Measurements from ENCODE around the gene SKAP1. TPM values are rescaled to one million over a fixed set of nuclear protein-coding genes. Genes with fewer than 3 reads are reported as not detected.

The SKAP1 gene
- total and polyA plus RNA-seq, 2 of the 13 experiments (the other 11 are each of a cell fraction or from before 2014, with no cell fraction given), result 0.21 TPM; not detected in 1

GRCh38 chr17:48229936-48230335, 200.1 kb downstream of the SKAP1 start:
- no peaks in the 10 kb centered on the region for H4K20me1 ChIP-seq (ENCODE audit: insufficient read depth, low read length)
- ATAC-seq (no peak), DNase-seq (ENCODE audit: low spot score) (no peak), FAIRE-seq (no peak)
- H3K36me3 ChIP-seq (replicated peaks in 1 of 2; ENCODE audit: control insufficient read depth in 1 of 2, insufficient read depth in 2 of 2, low read length in 2 of 2), result no peaks in the 10 kb centered on the region
- H3K27ac ChIP-seq (ENCODE audit: extremely low read length, insufficient read depth, low read length), result no peak overlapping the region
- POLR2A ChIA-PET, result no interaction called here
- H3K27me3 ChIP-seq (ENCODE audit: control insufficient read depth in 1 of 2, insufficient read depth in 2 of 2, low read length in 2 of 2), result no peaks in the 10 kb centered on the region
- BruUV-seq (replicated peaks), result no TSS peak
- no peaks in the 10 kb centered on the region for H3K79me2 ChIP-seq (ENCODE audit: insufficient read depth, low read length)
- WGBS (ENCODE audit: low lambda C conversion rate), result 0% methylated on average over 1 of the region's 1 CpG
- no peaks in the 10 kb centered on the region for H3K4me1 ChIP-seq (ENCODE audit: insufficient read depth, low read length)
- H3K4me3 ChIP-seq (replicated peaks in 1 of 3; ENCODE audit: insufficient read depth in 1 of 3, low read depth in 2 of 3, low read length in 3 of 3), result no peak overlapping the region
- in situ Hi-C loops (cut with HindIII; ENCODE audit: extremely low pct_ligation_motif_present, low pct_unique_long_range_greater_than_20kb) (no loop called here), intact Hi-C loops (cut with micrococcal nuclease; ENCODE audit: unreplicated experiment) (no loop called here)
- no peaks in the 10 kb centered on the region for H3K9me3 ChIP-seq (ENCODE audit: low read length)
- H3K4me2 ChIP-seq (ENCODE audit: low read depth, low read length), result no peak overlapping the region
- no peak overlapping the region for H3K9ac ChIP-seq (ENCODE audit: insufficient read depth, low read depth, low read length)
- H2AFZ ChIP-seq (ENCODE audit: low read length), result no peak overlapping the region
- CTCF ChIA-PET (ENCODE audit: low intra/inter-chr PET ratio, low total read pairs), result no interaction called here
- no peak for TF ChIP-seq ZNF558 (CRISPR knock-in tag; IDR thresholded peaks at IDR 0.05; ENCODE audit: borderline replicate concordance)
- TF ChIP-seq SMC3 (IDR thresholded peaks at IDR 0.05; ENCODE audit: low read length), result no peak
- no peak for TF ChIP-seq MEIS2 (CRISPR knock-in tag; IDR thresholded peaks at IDR 0.05)
- no peak for TF ChIP-seq STAT6 (CRISPR knock-in tag; IDR thresholded peaks at IDR 0.05; ENCODE audit: borderline replicate concordance)
- TF ChIP-seq ATRX (CRISPR knock-in tag; IDR thresholded peaks at IDR 0.05; ENCODE audit: borderline replicate concordance), result no peak
- no peak for TF ChIP-seq AKNA (CRISPR knock-in tag; IDR thresholded peaks at IDR 0.05; ENCODE audit: borderline replicate concordance)
- TF ChIP-seq TAF1 (CRISPR knock-in tag; IDR thresholded peaks at IDR 0.05), result no peak
- TF ChIP-seq ZFP37 (CRISPR knock-in tag; IDR thresholded peaks at IDR 0.05; ENCODE audit: borderline replicate concordance), result no peak
- TF ChIP-seq KDM1A (CRISPR knock-in tag; IDR thresholded peaks at IDR 0.05), result no peak
- TF ChIP-seq, protein P1, sequence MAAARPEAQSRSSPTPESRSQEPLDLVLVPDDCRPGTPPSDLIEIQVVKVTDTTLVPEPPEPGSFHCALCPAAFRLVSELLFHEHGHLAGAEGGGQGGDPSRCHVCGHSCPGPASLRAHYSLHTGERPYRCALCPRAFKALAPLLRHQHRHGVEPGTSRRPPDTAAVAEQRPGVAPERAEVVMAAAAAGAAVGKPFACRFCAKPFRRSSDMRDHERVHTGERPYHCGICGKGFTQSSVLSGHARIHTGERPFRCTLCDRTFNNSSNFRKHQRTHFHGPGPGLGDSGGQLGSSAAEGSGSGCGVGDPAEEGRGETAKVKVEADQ (CRISPR knock-in tag; IDR thresholded peaks at IDR 0.05; ENCODE audit: borderline replicate concordance), result no peak
- TF ChIP-seq RFX1 (IDR thresholded peaks at IDR 0.05), result no peak
- TF ChIP-seq MZF1 (CRISPR knock-in tag; IDR thresholded peaks at IDR 0.05; ENCODE audit: borderline replicate concordance), result no peak
- no peak for TF ChIP-seq PRDM10 (CRISPR knock-in tag; IDR thresholded peaks at IDR 0.05; ENCODE audit: low read depth)
- TF ChIP-seq SP4 (CRISPR knock-in tag; IDR thresholded peaks at IDR 0.05), result no peak

Measured in HepG2 (cell line).